A549 (cell line): ENCODE results near the gene PITPNM1. TPM values are rescaled to one million over a fixed set of nuclear protein-coding genes. Genes with fewer than 3 reads are reported as not detected.

Experiments used
- ATAC-seq, 2 experiments: fragments of 200-7000 bp in 1 of 2; fragments of >200 bp in 1 of 2; cut with Nextera tagmentation in 1 of 2; cut with Tn5 transposase in 1 of 2; 3 replicates each; pipeline versions ENCODE4 v1.8.0 to v1.9.1; 2018 to 2020; ENCODE audit warnings: mild to moderate bottlenecking in 1 of 2, moderate library complexity in 1 of 2
- CTCF ChIA-PET: fragments of 300-600 bp; sonication (Branson Sonifier 250); formaldehyde crosslinking; extraction: SDS; loops from one replicate; lab custom pipeline; 2021; ENCODE audit warnings: antibody characterized with exemption, inconsistent platforms; lab: Yijun Ruan, JAX
- POLR2A ChIA-PET: fragments of 350-600 bp; formaldehyde crosslinking; extraction: SDS; loops from one replicate; lab custom pipeline; 2021; ENCODE audit warnings: antibody characterized with exemption, inconsistent platforms; lab: Yijun Ruan, JAX
- DNase-seq, 2 experiments: peaks; one replicate each; pipeline versions ENCODE4 v3.0.0 to v3.0.0-alpha.2; 2011 to 2016; ENCODE audit warnings: low read depth in 1 of 2, low spot score in 1 of 2
- FAIRE-seq: peaks from 2 replicates; lab custom pipeline; 2011; peaks lifted over from hg19 to GRCh38; lab: Jason Lieb, UNC
- H3K27ac ChIP-seq, 2 experiments: fragments of >200 bp; sonication (Bioruptor Twin); formaldehyde crosslinking; 3 replicates each; pipeline ENCODE4 v1.5.1; 2016 to 2017
- H3K4me1 ChIP-seq: fragments of >200 bp; sonication (Bioruptor Twin); formaldehyde crosslinking; 3 replicates; pipeline ENCODE4 v1.6.1; 2016
- H3K4me2 ChIP-seq: fragments of >200 bp; sonication (Bioruptor Twin); formaldehyde crosslinking; 3 replicates; pipeline ENCODE4 v1.6.1; 2016
- H3K4me3 ChIP-seq: fragments of >200 bp; sonication (Bioruptor Twin); formaldehyde crosslinking; 3 replicates; pipeline ENCODE4 v1.5.1; 2016
- H3K9me3 ChIP-seq: fragments of >200 bp; sonication (Bioruptor Twin); formaldehyde crosslinking; 3 replicates; pipeline ENCODE4 v1.6.1; 2016
- BCL3 ChIP-seq: fragments of >200 bp; sonication (Bioruptor Twin); formaldehyde crosslinking; IDR thresholded peaks from 3 replicates; pipeline ENCODE4 v1.6.1; 2016
- CBX8 ChIP-seq: fragments of 200-600 bp; sonication (generic); IDR thresholded peaks from 2 replicates; pipeline ENCODE4 v1.6.1; 2016
- CHD2 ChIP-seq: fragments of 150-350 bp; IDR thresholded peaks from 2 replicates; pipeline ENCODE4 v1.6.1; 2014; ENCODE audit warnings: low read length; ENCODE audit not compliant: partially characterized antibody
- CTCF ChIP-seq: fragments of >200 bp; sonication (Bioruptor Twin); formaldehyde crosslinking; IDR thresholded peaks from 3 replicates; pipeline ENCODE4 v1.5.1; 2016
- EP300 ChIP-seq, 2 experiments: fragments of >200 bp; sonication (Bioruptor Twin); formaldehyde crosslinking; IDR thresholded peaks; 2 replicates in 1 of 2; 3 replicates in 1 of 2; pipeline ENCODE4 v1.6.1; 2016 to 2017
- ESRRA ChIP-seq: fragments of 150-350 bp; IDR thresholded peaks from 2 replicates; pipeline ENCODE4 v1.6.1; 2014; ENCODE audit warnings: mild to moderate bottlenecking, low read length, borderline replicate concordance
- KDM5A ChIP-seq: fragments of 200-600 bp; sonication (generic); IDR thresholded peaks from 2 replicates; pipeline ENCODE4 v1.6.1; 2016; ENCODE audit warnings: antibody characterized with exemption, mild to moderate bottlenecking
- MAFK ChIP-seq: fragments of 450-650 bp; IDR thresholded peaks from 2 replicates; pipeline ENCODE4 v1.6.1; 2014; ENCODE audit not compliant: partially characterized antibody
- NPAS2 ChIP-seq: fragments of 250-450 bp; sonication (Bioruptor Pico); IDR thresholded peaks from 2 replicates; pipeline ENCODE4 v1.8.0; 2022; ENCODE audit warnings: mild to moderate bottlenecking, moderate library complexity, borderline replicate concordance
- PBX3 ChIP-seq: IDR thresholded peaks from 2 replicates; pipeline ENCODE4 v1.6.1; 2012
- PHF8 ChIP-seq: fragments of 200-600 bp; sonication (generic); IDR thresholded peaks from 2 replicates; pipeline ENCODE4 v1.6.1; 2016; ENCODE audit warnings: low read depth, mild to moderate bottlenecking, antibody characterized with exemption, moderate library complexity, borderline replicate concordance
- RARB ChIP-seq: fragments of 250-450 bp; sonication (Bioruptor Pico); IDR thresholded peaks from 2 replicates; pipeline ENCODE4 v1.8.0; 2021; ENCODE audit warnings: mild to moderate bottlenecking, moderate library complexity
- RFX5 ChIP-seq: fragments of 450-650 bp; IDR thresholded peaks from 2 replicates; pipeline ENCODE4 v1.7.1; 2014; ENCODE audit warnings: antibody characterized with exemption, mild to moderate bottlenecking, moderate library complexity
- RNF2 ChIP-seq: fragments of 200-600 bp; sonication (generic); IDR thresholded peaks from 2 replicates; pipeline ENCODE4 v1.6.1; 2016; ENCODE audit warnings: low read depth, mild to moderate bottlenecking, antibody characterized with exemption, moderate library complexity, borderline replicate concordance
- ZFP36 ChIP-seq: fragments of 450-650 bp; IDR thresholded peaks from 2 replicates; pipeline ENCODE4 v1.6.1; 2014; ENCODE audit warnings: borderline replicate concordance; ENCODE audit not compliant: partially characterized antibody
- WGBS: methylation state at CpG from one replicate; pipeline ENCODE4 v1.1.6; 2017; ENCODE audit errors: missing lambda C conversion rate; 5-methylcytosine and 5-hydroxymethylcytosine counted together
- polyA plus RNA-seq, 4 experiments: library from polyadenylated mRNA; depleted of rRNA in 3 of 4; stranded (reverse); fragments of >200 nt; fragmentation: RNase III in 1 of 4; extraction: RNeasy Plus Mini Kit Qiagen cat#74134 plus additional on column Dnase treatment in 1 of 4; gene quantifications; 2 replicates in 3 of 4; 3 replicates in 1 of 4; pipeline ENCODE4 v1.2.3, GENCODE V29; 2011 to 2017
- TF ChIP-seq, protein P1 (sequence below): fragments of 200-600 bp; sonication (generic); IDR thresholded peaks from 2 replicates; pipeline ENCODE4 v1.6.1; 2016; ENCODE audit warnings: antibody characterized with exemption, mild to moderate bottlenecking, moderate library complexity

PITPNM1 gene
- polyA plus RNA-seq, 2 of the 4 experiments (the other 2 are of a cell fraction) = 14.2 to 42.0 TPM

GRCh38 chr11:67448220-67448609, 56.9 kb downstream of the PITPNM1 start (continued):
- no peak for TF ChIP-seq CTCF
- TF ChIP-seq PHF8 = no peak
- no peak for TF ChIP-seq EP300 (IDR thresholded peaks at IDR 0.05)
- TF ChIP-seq, all 56 proteins: peak for 0

DNA sequence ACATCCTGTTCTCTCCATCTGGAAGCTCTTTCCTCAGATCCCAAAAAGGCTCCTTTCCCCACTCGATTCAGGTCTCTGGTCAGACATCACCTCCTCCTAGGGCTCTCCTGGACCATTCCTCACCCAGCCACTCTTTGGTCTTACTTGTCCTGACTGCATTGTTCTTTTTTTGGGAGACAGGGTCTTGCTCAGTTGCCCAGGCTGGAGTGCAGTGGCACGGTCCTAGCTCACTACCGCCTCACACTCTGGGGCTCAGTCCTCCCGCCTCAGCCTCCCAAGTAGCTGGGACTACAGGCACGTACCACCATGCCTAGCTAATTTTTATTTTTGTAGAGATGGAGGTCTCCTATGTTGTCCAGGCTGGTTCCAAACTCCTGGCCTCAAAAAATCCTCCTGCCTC, 59.6 kb downstream of the PITPNM1 start:
- Histone ChIP-seq H3K4me2 (no peak overlapping the region), H3K9me3 (no peaks in the 10 kb centered on the region), H3K27ac (no peak overlapping the region), H3K4me1 (peaks cover 12% of the 10 kb centered on the region), H3K4me3 (no peak overlapping the region)
- TF ChIP-seq EP300 (IDR thresholded peaks at IDR 0.05) (no peak), ESRRA (no peak), NPAS2 (CRISPR knock-in tag) (no peak), MAFK (no peak), PBX3 (no peak), RFX5 (no peak), KDM5A (no peak), ZFP36 (no peak), BCL3 (no peak), CBX8 (no peak), RNF2 (no peak), RARB (CRISPR knock-in tag) (no peak), CHD2 (no peak)
- TF ChIP-seq, protein P1, sequence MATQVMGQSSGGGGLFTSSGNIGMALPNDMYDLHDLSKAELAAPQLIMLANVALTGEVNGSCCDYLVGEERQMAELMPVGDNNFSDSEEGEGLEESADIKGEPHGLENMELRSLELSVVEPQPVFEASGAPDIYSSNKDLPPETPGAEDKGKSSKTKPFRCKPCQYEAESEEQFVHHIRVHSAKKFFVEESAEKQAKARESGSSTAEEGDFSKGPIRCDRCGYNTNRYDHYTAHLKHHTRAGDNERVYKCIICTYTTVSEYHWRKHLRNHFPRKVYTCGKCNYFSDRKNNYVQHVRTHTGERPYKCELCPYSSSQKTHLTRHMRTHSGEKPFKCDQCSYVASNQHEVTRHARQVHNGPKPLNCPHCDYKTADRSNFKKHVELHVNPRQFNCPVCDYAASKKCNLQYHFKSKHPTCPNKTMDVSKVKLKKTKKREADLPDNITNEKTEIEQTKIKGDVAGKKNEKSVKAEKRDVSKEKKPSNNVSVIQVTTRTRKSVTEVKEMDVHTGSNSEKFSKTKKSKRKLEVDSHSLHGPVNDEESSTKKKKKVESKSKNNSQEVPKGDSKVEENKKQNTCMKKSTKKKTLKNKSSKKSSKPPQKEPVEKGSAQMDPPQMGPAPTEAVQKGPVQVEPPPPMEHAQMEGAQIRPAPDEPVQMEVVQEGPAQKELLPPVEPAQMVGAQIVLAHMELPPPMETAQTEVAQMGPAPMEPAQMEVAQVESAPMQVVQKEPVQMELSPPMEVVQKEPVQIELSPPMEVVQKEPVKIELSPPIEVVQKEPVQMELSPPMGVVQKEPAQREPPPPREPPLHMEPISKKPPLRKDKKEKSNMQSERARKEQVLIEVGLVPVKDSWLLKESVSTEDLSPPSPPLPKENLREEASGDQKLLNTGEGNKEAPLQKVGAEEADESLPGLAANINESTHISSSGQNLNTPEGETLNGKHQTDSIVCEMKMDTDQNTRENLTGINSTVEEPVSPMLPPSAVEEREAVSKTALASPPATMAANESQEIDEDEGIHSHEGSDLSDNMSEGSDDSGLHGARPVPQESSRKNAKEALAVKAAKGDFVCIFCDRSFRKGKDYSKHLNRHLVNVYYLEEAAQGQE = no peak
- CTCF ChIA-PET = interaction anchor here (1.0 to 1.5 kb wide), 2 partner anchors 15 to 22 kb away, joined by 3 to 4 read pairs; no protein-coding TSS in a partner anchor
- POLR2A ChIA-PET = no interaction called here
- FAIRE-seq (no peak), ATAC-seq (no peak), DNase-seq (no peak)
- 85% methylated on average over 5 of the region's 5 CpGs for WGBS
